Omental fat pad (tissue), 4 donors: Measurements from ENCODE around the gene BAZ2B. TPM values are rescaled to one million over a fixed set of nuclear protein-coding genes. Genes with fewer than 3 reads are reported as not detected.

Experiments used
- ATAC-seq: fragments of 150-250 bp; one replicate; pipeline ENCODE4 v1.9.1; 2016; ENCODE audit warnings: mild to moderate bottlenecking, moderate library complexity; ENCODE audit not compliant: low FRiP score
- DNase-seq: peaks from one replicate; pipeline ENCODE4 v3.0.0-alpha.2; 2019; ENCODE audit warnings: low spot score
- CTCF ChIP-seq, 3 donors: fragments of 450-650 bp; IDR thresholded peaks; one replicate each; pipeline ENCODE4 v1.5.1; 2016 to 2017; ENCODE audit warnings: antibody characterized with exemption in 3 of 3, mild to moderate bottlenecking in 3 of 3, moderate library complexity in 2 of 3
- total RNA-seq, 4 donors: library from RNA; depleted of rRNA; stranded (reverse); fragments of >200 nt; gene quantifications; one replicate each; pipeline ENCODE4 v1.1.0, GENCODE V29; 2016

The BAZ2B gene
- total RNA-seq, 4 donors from 2014 or later = 47.3 to 147 (median 88.9) TPM

- TF ChIP-seq CTCF (IDR thresholded peaks at IDR 0.05) = no peak
- DNase-seq = no peak
- no peak for ATAC-seq
These were observed 32.3 kb upstream of the BAZ2B start for GRCh38 chr2:159648643-159649042.

DNA sequence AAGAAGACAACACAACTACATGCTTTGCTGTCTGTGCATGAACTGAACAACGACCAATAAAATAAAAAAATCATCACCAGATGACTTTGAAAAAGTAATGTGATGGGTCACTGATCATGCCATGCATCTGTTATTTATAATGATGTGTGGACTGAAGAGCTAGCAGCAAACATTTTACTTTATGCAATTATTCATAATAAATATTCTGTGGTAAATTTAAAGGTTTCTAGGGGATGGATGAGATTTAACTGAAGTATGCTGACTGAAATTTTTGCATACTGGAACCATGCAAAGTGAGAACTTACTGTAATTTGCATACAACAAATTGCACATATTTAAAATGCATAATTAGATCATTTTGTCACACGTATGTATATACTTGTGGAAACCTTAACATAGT is 31.3 kb upstream of the BAZ2B start:
- no peak for TF ChIP-seq CTCF (IDR thresholded peaks at IDR 0.05)
- no peak for ATAC-seq
- no peak for DNase-seq

- DNase-seq (no peak), ATAC-seq (no peak)
- TF ChIP-seq CTCF (IDR thresholded peaks at IDR 0.05) = no peak
These were observed 23.8 kb upstream of the BAZ2B start for GRCh38 chr2:159640176-159640575.

DNA sequence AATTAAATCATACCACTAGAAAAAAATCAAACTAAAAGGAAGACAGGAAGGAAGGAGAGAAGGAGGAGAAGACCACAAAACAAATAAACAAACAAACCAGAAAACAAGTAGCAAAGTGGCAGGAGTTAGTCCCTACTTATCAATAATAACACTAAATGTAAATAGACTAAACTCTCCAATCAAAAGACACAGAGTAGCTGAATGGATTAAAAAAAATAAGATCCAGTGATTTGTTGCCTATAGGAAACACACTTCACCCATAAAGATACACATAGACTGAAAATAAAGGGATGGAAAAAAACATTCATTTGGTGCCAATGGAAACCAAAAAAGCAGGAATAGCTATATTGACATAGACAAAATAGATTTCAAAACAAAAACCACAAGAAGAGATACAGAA is 23.4 kb upstream of the BAZ2B start:
- DNase-seq = no peak
- TF ChIP-seq CTCF (IDR thresholded peaks at IDR 0.05) = no peak

DNA sequence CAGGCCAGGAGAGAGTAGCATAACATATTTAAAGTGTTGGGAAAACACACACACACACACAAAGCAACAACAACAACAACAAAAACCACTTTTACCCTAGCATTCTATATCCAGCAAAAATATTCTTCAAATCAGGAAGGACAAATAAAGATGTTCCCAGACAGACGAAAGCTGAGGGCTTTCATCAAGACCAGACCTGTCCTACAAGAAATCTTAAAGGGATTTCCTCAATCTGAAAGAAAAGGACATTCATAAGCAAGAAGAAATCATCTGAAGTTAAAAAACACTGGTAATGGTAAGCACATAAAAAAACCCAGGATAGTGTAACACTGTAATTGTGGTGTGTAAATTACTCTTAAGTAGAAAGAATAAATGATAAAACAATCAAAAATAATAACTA is 22.7 kb upstream of the BAZ2B start:
- TF ChIP-seq CTCF (IDR thresholded peaks at IDR 0.05) = no peak
- no peak for ATAC-seq
- no peak for DNase-seq

More for the DNA sequence above, 23.4 kb upstream of the BAZ2B start:
- ATAC-seq = no peak

- ATAC-seq (no peak), DNase-seq (no peak)
- TF ChIP-seq CTCF (IDR thresholded peaks at IDR 0.05) = no peak
These were observed 21.7 kb upstream of the BAZ2B start for GRCh38 chr2:159637988-159638501.

GRCh38 chr2:159637240-159637639 is 20.9 kb upstream of the BAZ2B start:
- no peak for TF ChIP-seq CTCF (IDR thresholded peaks at IDR 0.05)
- DNase-seq (no peak), ATAC-seq (no peak)
